Natural killer cell (primary cell): ENCODE measurements around the gene CLEC2D. TPM values are rescaled to one million over a fixed set of nuclear protein-coding genes. Genes with fewer than 3 reads are reported as not detected.

Experiments used
- ATAC-seq, 3 donors: fragments of 150-1000 bp in 2 of 3; fragments of 200-7000 bp in 1 of 3; cut with Tn5 transposase; 1 replicate in 1 of 3; 2 replicates in 2 of 3; pipeline ENCODE4 v1.10.0; 2021; ENCODE audit warnings: mild to moderate bottlenecking in 2 of 3, moderate library complexity in 2 of 3
- DNase-seq, 2 donors: peaks; one replicate each; pipeline versions ENCODE4 v3.0.0 to v3.0.0-alpha.2; 2013 to 2021; ENCODE audit warnings: mixed read lengths in 1 of 2
- H3K27ac ChIP-seq: one replicate; pipeline ENCODE4 v1.5.1; 2013; ENCODE audit warnings: mild to moderate bottlenecking, low read length
- H3K27me3 ChIP-seq: one replicate; pipeline ENCODE4 v1.6.1; 2013; ENCODE audit warnings: low read length; ENCODE audit not compliant: control insufficient read depth, insufficient read depth
- H3K36me3 ChIP-seq: one replicate; pipeline ENCODE4 v1.6.1; 2013; ENCODE audit warnings: low read length; ENCODE audit not compliant: control insufficient read depth, insufficient read depth
- H3K4me1 ChIP-seq: one replicate; pipeline ENCODE4 v1.6.1; 2013; ENCODE audit warnings: low read length; ENCODE audit not compliant: control insufficient read depth, insufficient read depth
- H3K4me3 ChIP-seq: one replicate; pipeline ENCODE4 v1.5.1; 2013; ENCODE audit warnings: low read length
- H3K9me3 ChIP-seq: one replicate; pipeline ENCODE4 v1.6.1; 2013; ENCODE audit warnings: low read length; ENCODE audit not compliant: control insufficient read depth, insufficient read depth
- H3K27ac Mint-ChIP-seq, 2 donors: one replicate each; pipeline ENCODE4 v1.8.0; 2022; ENCODE audit warnings: mild to moderate bottlenecking in 2 of 2, mixed read lengths in 2 of 2, moderate library complexity in 1 of 2
- H3K27me3 Mint-ChIP-seq, 2 donors: one replicate each; pipeline ENCODE4 v1.8.0; 2022; ENCODE audit warnings: low read depth in 2 of 2, mixed read lengths in 2 of 2
- H3K36me3 Mint-ChIP-seq: one replicate; pipeline ENCODE4 v1.8.0; 2022; ENCODE audit warnings: mixed read lengths
- H3K4me1 Mint-ChIP-seq, 2 donors: one replicate each; pipeline ENCODE4 v1.8.0; 2022; ENCODE audit warnings: mixed read lengths in 2 of 2
- H3K4me3 Mint-ChIP-seq: one replicate; pipeline ENCODE4 v1.8.0; 2022; ENCODE audit warnings: mild to moderate bottlenecking, moderate library complexity, mixed read lengths
- H3K9me3 Mint-ChIP-seq, 2 donors: one replicate each; pipeline ENCODE4 v1.8.0; 2022; ENCODE audit warnings: mixed read lengths in 2 of 2
- WGBS: methylation state at CpG from one replicate; pipeline ENCODE4 v1.1.7; 2013; ENCODE audit warnings: missing lambda C conversion rate; ENCODE audit not compliant: insufficient coverage; 5-methylcytosine and 5-hydroxymethylcytosine counted together
- intact Hi-C: fragments of 100-400 bp; cut with micrococcal nuclease; formaldehyde crosslinking; loops from one replicate; pipeline ENCODE4 v1.14.2; 2022
- total RNA-seq, 4 donors: library from RNA; stranded (reverse); fragments of 120-200 nt in 1 of 4; gene quantifications; one replicate each; pipeline versions ENCODE4 v1.2.3 to v1.2.4, GENCODE V29; 2013 to 2022
- TF ChIP-seq, protein P1 (sequence below): fragments of 200-600 bp; IDR thresholded peaks from one replicate; pipeline ENCODE4 v1.8.0; 2022; ENCODE audit warnings: antibody characterized with exemption

Gene CLEC2D
- total RNA-seq, 3 donors from 2014 or later (not counting 1 experiment from before 2014, with no cell fraction given) = 140 to 219 (median 209) TPM

DNA sequence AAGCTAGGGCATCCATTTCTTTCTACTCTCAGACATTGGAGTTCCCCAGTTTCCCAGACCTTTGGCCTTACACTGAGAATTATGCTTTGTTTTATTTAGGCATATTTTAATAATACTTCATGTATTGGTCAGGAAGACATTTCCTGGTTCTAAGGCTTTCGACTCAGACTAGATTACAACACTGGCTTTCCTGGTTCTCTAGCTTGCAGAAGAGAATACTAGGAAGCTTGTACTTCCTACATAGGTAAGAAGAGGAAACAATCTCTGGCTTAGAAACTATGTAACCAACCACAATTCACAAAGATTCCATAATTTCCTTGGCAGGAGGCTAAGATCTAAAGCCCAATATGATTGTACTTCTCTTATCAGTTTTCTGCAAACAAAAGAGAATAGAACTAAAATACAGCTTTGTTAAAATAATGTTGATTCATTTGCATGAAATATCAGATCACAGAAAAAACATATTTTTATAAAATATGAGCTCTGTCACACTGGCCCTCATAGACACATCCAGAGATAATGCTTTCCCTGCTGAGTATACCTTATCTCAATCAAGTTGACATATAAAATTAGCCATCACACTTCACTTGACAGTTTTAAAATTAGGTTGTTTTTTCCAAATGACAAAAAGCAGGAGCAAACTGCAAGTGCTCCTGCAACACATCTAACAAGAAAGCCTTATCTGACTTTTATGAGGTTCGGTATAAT is 30.5 kb downstream of the CLEC2D start:
- Histone ChIP-seq H3K9me3 (peaks cover 2% of the 10 kb centered on the region), H3K4me1 (peaks cover 16% of the 10 kb centered on the region), H3K4me3 (no peak overlapping the region), H3K36me3 (peaks cover 13% of the 10 kb centered on the region), H3K27ac (no peak overlapping the region), H3K27me3 (no peaks in the 10 kb centered on the region)
- TF ChIP-seq, protein P1, sequence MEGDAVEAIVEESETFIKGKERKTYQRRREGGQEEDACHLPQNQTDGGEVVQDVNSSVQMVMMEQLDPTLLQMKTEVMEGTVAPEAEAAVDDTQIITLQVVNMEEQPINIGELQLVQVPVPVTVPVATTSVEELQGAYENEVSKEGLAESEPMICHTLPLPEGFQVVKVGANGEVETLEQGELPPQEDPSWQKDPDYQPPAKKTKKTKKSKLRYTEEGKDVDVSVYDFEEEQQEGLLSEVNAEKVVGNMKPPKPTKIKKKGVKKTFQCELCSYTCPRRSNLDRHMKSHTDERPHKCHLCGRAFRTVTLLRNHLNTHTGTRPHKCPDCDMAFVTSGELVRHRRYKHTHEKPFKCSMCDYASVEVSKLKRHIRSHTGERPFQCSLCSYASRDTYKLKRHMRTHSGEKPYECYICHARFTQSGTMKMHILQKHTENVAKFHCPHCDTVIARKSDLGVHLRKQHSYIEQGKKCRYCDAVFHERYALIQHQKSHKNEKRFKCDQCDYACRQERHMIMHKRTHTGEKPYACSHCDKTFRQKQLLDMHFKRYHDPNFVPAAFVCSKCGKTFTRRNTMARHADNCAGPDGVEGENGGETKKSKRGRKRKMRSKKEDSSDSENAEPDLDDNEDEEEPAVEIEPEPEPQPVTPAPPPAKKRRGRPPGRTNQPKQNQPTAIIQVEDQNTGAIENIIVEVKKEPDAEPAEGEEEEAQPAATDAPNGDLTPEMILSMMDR = no peak
- peak overlapping the region; percentile 89 to 92 for H3K27ac Mint-ChIP-seq
- no peak for ATAC-seq
- peaks cover 0 to 7% of the 10 kb centered on the region in 2 donors for H3K9me3 Mint-ChIP-seq
- intact Hi-C loops = loop anchor here (5.0 kb wide), 1 partner anchor 53 kb away; no protein-coding TSS in a partner anchor
- DNase-seq = no peak
- H3K27me3 Mint-ChIP-seq = no peaks in the 10 kb centered on the region
- peaks cover 43 to 55% of the 10 kb centered on the region in 2 donors for H3K4me1 Mint-ChIP-seq
- H3K36me3 Mint-ChIP-seq = peaks cover 23% of the 10 kb centered on the region
- H3K4me3 Mint-ChIP-seq = no peak overlapping the region
- 95% methylated on average over 1 of the region's 2 CpGs for WGBS

DNA sequence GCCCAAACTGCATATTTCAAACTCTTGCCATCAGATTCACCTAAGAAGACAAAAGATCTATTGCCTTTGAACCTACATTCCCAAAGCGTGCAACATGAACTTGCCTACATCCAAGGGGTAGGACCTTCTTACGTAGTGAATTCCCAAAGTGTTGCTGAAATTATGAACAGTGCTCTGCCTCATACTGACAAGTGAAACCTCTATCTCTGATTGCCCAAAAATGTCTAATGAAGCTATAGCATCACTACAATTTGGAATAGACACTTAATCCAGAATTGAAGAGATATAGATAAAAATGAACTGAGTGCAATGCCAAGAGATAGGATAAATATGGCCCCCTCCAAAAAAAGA is 31.1 kb downstream of the CLEC2D start:
- no peak for ATAC-seq
- Histone ChIP-seq H3K4me3 (no peak overlapping the region), H3K27ac (no peak overlapping the region), H3K9me3 (peaks cover 2% of the 10 kb centered on the region), H3K4me1 (peaks cover 16% of the 10 kb centered on the region), H3K27me3 (no peaks in the 10 kb centered on the region), H3K36me3 (peaks cover 8% of the 10 kb centered on the region)
- TF ChIP-seq, protein P1 = no peak
- DNase-seq = no peak
- no peaks in the 10 kb centered on the region for H3K27me3 Mint-ChIP-seq
- H3K27ac Mint-ChIP-seq = peak overlapping the region; percentile 89 to 92
- 98% methylated on average over 2 of the region's 2 CpGs for WGBS
- H3K36me3 Mint-ChIP-seq = peaks cover 18% of the 10 kb centered on the region
- intact Hi-C loops = loop anchor here (5.0 kb wide), 1 partner anchor 53 kb away; no protein-coding TSS in a partner anchor
- H3K4me3 Mint-ChIP-seq = peak overlapping the region; percentile 85
- peaks cover 39 to 56% of the 10 kb centered on the region in 2 donors for H3K4me1 Mint-ChIP-seq
- peaks cover 0 to 5% of the 10 kb centered on the region in 2 donors for H3K9me3 Mint-ChIP-seq

DNA sequence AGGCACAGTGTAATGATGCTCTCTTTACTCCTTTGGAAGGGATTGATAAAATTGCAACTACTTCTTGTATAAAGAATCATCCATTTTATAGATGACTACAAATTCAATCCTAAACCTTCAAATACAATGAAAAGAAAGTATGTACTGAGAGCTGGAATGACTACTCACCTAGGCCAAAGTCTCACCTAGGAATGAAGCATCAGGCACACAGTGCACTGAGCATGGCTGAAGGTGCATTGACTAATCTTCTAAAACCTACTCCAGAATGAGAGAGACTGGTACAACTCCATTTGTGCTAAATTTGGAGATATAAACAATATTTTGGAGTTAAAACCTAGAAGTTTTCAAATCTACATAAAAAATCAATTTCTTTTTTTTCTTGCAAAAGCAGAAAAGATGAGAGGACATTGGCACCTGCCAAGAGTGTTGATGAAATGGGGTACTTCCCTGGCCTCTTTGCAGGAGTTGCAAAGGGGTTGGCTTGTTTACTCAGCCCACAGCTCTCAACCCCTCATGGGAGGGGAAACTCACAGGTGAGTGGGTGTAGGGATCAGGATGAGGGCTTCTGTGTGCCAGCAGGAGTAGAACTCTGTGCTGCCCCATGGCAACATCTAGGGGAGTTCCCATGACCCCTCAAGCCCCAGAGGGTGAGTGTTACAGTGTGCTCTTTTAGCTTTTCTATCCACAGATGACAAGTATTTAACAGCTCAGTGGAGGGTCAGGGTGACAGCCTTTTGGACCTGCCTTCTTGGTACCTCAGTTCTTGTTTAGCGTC is 32.1 kb downstream of the CLEC2D start:
- no peaks in the 10 kb centered on the region for H3K27me3 Mint-ChIP-seq
- intact Hi-C loops = loop anchor here (5.0 kb wide), 1 partner anchor 54 kb away; no protein-coding TSS in a partner anchor
- ATAC-seq (peak; percentile 59 to 80 (median 79)), DNase-seq (peak in 1 of 2 donors; percentile 70)
- TF ChIP-seq, protein P1 = no peak
- peaks cover 16% of the 10 kb centered on the region for H3K4me1 ChIP-seq
- peaks cover 1% of the 10 kb centered on the region for H3K36me3 ChIP-seq
- H3K4me1 Mint-ChIP-seq = peaks cover 45 to 64% of the 10 kb centered on the region in 2 donors
- H3K27me3 ChIP-seq = no peaks in the 10 kb centered on the region
- peak overlapping the region; percentile 85 for H3K4me3 Mint-ChIP-seq
- H3K27ac ChIP-seq = peak overlapping the region; percentile 59
- peaks cover 0 to 4% of the 10 kb centered on the region in 2 donors for H3K9me3 Mint-ChIP-seq
- peak overlapping the region; percentile 89 to 92 for H3K27ac Mint-ChIP-seq
- H3K9me3 ChIP-seq = peaks cover 2% of the 10 kb centered on the region
- 39% methylated on average over 1 of the region's 1 CpG for WGBS
- H3K36me3 Mint-ChIP-seq = peaks cover 15% of the 10 kb centered on the region
- no peak overlapping the region for H3K4me3 ChIP-seq
